ENCODE data around the gene RIOK2.
A peak's percentile ranks its signal among the peaks of the same experiment; 100 is the strongest.
"Not testable (repeated sequence)": the region's sequence is repeated elsewhere in the genome, so short reads cannot be mapped to it uniquely, and the experiment has no call there.

RIOK2 gene

DNA sequence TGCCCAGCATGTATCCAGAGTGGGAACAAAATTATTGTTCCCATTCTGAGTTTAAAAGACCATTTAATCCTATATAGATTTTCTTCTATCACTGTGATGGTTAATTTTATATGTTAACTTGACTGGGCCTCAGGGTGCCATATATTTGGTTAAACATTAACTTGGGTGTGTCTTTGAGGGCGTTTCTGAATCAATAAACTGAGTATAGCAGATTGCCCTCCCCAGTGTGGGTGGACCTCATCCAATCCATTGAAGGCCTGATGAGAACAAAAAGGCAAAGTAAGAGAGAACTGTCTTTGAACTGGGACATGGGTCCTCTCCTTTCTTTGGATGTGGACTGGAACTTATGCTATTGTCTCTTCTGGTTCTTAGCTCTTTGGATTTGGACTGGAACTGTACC, 17.3 kb downstream of the RIOK2 start:
- no peak for DNase-seq

DNA sequence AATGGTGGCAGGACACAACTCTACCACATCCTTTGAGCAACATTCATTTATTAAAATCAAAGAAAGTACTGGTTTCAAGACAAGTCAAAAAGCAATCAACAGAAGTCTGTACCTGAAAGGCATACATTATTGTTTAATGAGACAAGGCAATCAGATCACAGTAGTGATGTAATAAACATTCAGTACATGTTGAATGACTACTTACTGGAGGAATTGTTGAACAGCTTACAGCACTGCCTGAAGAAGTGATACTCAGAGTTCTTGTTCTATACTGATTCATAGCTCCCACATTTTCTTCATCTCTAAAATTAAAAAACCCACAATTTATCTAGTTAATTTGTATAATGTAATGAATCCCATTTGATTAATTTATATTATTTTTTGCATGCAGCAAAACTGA, 18.2 kb downstream of the RIOK2 start:
- no peak for DNase-seq

DNA sequence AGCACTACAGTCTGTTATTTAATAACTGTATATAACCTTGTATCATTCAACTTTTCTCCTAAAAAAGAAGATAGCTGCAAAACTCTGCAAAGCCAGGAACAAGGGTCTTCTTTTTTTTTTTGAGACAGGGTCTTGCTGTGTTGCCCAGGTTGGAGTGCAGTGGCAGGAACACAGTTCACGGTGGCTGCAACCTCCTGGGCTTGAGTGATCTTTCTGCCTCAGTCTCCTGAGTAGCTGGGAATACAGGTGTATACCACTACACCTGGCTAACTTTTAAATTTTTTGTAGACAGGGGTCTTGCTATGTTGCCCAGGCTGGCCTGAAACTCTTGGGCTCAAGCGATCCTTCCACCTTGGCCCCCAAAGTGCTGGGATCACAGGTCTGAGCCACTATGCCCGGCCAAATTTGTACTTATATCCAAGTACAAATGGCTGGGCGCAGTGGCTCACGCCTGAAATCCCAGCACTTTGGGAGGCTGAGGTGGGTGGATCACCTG, 19.2 kb downstream of the RIOK2 start:
- no peak for DNase-seq

DNA sequence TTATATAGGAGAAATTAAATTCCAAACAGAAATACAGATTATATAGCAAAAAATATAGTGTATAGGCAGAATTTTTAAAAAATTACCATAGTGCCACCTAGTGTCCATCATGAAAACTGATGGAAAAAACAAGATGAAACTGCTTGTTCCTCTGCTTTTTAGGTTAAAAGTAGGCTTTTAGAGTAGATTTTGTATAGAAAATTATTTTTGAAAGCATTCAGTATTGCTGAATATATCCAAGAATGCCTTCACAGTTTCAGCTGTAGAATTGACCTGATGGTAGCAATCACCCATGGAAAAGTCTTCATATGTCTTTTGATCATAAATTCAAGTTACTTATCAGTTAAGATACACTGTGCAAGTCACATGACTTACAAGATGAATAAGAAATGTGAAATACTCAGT, 19.7 kb downstream of the RIOK2 start:
- peak; percentile 9 for DNase-seq

DNA sequence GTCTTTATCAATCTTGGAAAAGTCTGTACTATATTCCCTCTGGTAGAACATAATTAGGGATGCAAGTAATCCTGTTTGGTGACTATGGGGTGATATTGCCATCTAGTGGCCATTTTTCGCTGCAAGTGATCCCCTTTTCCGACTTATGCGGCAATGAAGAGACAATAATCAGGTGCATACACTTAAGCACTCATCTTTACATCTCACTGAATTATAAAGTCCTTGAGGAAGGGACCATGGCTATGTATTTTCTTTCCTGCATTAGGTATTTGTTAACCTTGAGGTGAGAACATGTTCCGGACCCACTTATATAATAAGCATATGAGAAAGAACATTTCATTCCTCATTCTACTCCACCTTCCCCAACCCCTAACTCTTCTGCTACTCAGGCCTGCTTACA, 21.0 kb downstream of the RIOK2 start:
- peak; percentile 63 for DNase-seq

DNA sequence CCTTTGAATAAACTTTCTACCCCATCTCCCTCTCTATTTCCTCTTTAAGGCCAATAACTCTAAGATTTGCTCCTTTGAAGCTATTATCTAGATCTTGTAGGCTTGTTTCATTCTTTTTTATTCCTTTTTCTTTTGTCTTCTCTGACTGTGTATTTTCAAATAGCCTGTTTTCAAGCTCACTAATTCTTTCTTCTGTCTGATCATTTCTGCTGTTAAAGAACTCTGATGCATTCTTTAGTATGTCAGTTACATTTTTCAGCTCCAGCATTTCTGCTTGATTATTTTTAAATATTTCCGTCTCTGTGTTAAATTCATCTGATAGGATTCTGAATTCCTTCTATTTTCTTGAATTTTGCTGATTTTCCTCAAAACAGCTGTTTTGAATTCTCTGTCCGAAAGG, 25.4 kb downstream of the RIOK2 start:
- DNase-seq = no peak

DNA sequence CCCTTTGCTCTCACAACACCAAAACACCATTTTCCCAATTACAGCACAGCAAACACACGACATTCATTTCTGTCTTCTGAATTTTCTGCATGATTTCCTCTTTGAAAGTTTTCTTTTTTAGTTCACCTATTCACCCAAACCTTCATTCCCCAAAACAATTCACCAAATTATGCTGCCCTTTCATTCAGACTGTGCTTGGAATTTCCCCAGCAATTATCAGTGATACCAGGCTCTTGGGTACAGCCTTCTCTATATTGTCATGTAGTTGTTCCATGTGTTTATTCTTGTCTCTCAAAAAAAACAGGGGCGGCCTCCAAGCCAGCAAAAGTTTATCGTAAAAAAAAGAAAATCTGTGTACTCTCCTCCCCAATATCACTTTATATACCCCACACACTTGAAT, 31.7 kb downstream of the RIOK2 start:
- DNase-seq = no peak

DNA sequence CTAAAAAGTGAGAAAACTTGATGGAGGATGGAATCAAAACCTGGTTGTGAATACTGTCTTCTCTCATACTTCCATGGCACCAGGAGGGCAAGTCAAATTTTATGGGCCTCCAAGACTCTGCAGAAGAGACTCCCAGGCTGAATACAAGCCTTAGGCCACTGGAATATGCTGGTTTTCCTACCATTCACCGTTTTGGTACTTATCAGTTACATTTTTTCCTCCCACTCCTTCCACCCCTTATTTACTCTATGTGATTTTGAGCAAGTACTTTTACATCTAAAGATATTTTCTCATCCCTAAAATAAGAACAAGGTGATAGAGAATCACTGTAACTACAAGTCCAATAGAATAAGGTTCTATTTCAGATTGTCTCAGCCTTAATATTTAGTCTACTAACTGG, 32.6 kb downstream of the RIOK2 start:
- no peak for DNase-seq

DNA sequence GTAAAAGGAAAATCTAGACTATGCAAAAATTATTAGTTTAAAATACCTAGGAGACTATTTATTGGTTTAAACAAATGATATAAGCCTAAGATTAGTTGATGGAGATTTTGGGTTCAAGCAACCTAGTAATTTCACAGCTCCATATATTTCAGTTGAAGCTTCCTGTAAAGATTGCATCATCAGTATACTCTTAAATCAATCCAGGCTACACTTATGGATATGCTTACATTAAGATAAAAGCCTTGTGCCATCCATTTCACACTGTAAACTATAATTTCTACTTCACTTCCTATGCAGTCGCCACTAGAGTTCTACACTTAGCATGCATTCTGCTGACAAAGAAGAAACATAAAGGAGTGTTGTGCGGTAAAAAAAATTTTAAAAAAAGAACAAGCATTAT, 33.3 kb downstream of the RIOK2 start:
- DNase-seq = no peak

DNA sequence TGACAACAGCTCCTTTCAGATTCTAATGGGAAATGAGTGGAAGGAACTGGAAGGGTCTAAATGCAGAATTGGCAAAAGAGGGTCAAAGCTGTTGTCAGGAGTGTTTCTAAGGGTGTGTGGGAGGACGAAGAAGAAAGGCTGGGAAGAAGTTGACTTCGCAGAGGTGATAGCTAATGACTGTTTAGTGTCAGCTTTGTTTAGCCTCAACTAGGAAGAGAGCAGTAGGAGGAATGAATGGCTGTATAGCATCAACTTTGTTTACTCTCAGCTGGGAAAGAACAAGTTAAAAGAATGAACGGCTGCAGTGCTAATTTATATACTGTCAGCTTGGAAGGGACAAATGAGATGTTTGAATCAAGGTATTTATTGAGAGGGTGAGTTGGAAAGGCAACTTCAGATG, 34.8 kb downstream of the RIOK2 start:
- DNase-seq = no peak

DNA sequence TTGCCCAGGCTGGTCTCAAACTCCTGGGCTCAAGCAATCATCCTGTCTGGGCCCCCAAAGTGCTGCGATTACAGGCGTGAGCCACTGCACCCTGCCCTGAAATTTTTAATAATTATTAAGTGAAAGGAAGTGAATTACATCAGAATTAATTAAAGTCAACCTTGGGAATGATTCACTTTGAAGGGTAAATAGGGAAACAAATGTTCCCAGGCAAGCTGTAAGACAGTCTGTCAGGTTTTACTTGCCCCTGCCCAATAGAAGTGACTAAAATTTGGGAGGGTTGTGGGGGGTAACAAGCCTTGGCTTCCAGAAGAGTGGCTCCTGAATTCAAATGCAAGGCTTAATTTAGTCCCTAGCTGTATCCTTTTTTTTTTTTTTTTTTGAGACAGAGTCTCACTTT, 39.3 kb downstream of the RIOK2 start:
- DNase-seq = no peak

DNA sequence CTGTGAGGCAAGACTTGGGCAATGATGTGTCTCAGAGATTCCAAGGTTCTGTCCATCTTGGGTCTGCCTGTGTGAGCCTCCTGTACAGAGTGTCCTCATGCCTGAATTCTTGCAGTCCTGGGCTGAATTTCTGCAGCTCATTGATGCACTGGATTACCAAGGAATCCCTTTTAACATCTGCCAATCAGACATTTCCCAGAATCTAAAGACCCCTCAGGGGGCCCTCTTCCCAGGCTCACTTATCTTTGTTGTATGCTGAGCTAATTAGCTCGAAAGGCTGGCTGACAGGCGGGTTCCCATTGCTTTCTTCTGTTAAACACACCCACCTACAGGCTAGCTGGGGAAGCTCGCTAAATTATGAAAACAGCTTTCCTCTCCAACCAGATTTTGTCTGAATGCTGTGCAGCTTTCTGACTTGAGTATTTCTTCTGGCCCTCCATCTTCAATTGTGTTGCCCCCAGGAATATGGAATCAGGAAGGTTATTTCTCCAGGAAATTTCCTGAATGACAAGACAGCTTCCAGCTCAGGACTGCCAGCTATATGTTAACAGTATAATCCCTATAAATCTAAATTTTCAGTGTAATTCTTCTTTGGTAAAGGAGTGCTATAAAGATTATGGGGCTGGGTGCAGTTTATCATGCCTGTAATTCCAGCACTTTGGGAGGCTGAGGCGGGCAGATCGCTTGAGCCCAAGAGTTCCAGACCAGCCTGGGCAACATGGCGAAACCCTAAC, 40.4 kb downstream of the RIOK2 start, which contains the start of gene LIX1:
Gene LIX1, minus strand, starts transcription at position 91 of the 734 bp plus-strand sequence. Its CDS starts 35 bp downstream, at position 56.
- peak; percentile 53 for DNase-seq

DNA sequence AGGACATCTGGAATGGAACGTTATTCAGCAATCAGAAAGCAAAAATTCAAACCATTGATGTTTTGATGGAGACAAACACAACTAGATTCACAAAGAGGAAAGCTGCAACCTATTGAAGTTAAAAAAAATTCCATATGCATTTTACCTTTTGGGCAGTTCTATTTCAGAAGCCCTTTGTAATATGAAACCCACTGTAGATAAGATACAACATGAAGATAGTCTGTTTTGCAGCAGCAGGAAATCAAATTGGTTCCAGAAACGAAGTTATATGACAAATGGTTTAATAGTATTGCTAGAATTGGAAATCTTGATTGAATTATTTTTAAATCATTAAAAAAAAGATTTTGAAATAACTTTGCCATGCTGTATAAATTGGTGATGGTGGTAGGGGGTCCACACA, 41.5 kb downstream of the RIOK2 start:
- DNase-seq = no peak

DNA sequence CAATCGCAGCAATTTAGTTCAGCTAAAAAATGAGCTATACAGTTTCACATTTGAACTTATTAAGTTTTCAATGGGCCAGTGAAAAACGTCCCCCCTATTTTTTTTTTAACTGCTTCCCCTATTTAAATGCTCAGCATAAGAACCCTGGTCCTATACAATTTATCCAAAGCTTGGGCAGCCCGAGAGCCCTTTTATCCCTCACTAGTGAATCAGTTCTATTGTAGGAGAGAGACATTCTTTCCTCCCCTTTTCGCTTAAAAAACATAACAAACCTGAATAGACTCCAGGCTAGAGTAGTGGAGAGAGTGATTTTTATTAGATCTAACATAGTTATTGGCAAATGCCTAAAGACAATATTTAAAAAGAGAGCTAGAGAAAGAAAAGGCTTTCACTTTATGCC, 42.0 kb downstream of the RIOK2 start:
- no peak for DNase-seq

DNA sequence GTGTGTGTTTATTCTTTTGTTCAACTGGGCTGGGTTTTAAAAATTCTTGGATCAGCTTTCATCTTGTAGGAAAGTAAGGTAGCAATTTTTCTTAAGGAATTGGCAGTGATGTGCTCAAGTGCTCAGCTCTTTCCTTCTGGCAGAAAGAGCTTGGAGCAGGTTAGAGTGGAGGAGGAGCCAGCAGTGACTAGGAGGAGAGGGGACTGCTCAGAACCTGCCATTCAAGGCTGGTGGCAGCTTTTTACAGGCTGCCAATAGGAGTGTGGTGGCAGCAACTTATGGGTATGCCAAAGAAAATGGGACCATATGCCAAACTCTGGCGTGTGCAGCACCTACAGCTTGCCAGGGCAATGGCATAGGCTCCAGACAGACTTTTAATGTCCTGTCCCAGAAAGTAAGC, 42.8 kb downstream of the RIOK2 start:
- not testable (repeated sequence) for DNase-seq

DNA sequence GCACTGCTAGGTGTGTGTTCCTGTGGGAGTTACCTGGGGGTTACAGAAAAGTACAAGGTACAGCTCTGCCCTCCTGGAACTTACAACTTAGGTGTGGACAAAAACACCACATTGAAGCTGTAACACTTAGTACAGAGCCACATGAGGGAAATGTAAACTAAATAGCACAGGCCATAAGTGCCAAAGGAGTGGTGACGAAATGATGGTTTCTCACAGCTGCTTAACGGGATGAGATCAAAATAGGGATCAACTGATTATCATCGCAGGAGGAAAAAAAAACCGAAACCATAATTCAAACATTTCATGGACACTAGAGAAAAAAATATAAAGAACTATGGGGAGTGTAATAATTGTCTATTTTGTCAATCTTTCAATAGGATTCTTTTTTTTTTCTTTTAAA, 46.6 kb downstream of the RIOK2 start:
- no peak for DNase-seq

DNA sequence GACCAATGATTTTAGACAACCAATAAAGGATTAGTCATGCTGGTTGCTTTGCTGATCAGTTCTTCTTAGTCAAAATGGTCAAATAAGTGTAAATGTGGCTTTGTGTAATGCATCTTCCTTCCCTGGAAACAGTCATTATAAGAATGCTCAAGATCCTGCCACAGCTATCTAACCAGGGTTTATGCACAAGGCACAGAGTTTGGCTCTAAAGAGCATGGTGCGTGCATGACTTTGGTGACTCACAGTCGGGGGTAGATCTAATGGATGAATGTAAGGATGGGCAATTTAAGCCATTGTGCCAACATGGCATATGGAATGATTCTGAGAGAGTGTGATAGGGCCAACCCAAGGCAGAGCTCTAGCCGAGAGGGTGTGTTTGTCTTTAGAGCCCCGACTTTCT, 47.2 kb downstream of the RIOK2 start:
- no peak for DNase-seq

DNA sequence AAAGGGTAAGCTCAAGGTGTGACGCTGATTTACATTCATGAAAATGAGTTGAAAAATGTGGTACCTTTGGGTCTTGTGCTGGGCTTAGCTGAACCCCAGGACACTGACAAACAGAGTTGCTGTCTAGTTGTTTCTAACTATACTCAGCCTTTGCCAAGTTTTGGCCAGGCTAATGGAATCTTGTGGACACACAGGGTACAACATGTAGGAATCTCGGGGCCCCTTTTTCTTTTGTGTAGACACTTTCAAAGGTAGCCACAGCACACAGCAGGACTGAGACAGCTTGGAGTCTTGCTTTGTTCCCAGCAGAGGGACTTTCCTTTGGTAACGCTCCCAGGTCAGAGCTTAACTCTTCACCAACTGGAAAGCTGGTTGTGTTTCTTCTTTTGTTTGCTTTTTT, 48.4 kb downstream of the RIOK2 start:
- no peak for DNase-seq

DNA sequence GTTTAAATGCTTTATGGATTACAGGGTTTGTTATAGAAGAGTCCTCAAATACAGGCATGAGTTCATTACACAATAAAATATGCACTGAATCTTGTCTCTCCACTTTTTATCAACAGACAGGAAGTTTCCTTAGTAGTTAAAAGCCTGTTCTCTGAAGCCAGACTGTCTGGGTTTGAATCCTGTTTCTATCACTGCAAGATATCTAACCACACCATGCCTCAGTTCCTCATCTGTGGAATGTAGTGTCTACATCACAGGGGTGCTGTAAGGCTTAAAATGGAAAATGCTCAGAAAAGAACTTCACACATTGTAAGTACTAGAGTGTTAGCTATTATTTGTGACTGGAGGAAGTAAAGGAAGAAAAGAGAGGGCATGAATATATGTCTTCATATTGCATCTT, 49.9 kb downstream of the RIOK2 start:
- DNase-seq = no peak

DNA sequence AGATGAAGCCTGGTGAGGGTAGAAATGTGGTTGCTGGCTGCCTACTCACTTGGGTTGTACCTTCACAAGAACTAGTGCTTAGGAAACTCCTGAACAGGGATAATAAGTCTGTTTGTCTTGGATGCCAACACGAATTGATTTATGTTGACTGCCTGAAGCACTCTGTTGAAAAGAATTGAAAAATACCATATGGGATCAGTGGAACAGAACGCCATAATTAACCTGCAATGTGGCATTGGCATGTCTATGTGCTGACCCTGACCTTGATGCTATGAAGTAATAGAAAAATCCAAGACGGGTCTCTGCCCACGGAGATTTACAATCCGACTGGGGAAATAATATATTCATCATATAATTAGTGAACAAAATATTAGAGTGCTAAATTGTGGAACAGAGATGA, 51.1 kb downstream of the RIOK2 start:
- no peak for DNase-seq

DNA sequence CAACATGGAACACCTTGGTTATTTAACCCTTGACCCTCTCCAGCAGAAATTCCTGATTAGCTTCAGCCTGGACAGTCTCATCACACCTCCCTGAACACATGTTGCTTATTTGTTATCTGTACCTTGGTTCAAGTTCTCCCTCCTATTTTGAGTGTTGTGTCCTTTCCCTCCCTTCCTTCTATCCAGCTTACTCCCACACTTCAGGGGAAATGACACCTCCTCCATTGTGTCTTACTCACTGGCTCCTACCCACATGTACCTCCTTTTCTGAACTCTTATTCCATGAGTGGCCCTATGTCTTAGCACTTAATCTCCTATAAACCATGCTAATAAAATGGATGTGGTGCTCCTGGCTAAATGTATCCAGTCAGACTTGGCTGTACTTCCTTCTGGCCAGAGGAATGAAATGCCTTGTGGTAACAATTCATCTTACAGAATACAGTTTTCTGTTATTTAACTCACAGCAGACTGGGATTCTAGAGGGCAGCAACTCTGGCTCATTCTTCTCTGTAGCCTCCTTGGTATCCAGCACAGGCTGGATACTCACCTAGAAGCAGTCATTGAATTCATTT, 51.8 kb downstream of the RIOK2 start:
- DNase-seq = no peak

DNA sequence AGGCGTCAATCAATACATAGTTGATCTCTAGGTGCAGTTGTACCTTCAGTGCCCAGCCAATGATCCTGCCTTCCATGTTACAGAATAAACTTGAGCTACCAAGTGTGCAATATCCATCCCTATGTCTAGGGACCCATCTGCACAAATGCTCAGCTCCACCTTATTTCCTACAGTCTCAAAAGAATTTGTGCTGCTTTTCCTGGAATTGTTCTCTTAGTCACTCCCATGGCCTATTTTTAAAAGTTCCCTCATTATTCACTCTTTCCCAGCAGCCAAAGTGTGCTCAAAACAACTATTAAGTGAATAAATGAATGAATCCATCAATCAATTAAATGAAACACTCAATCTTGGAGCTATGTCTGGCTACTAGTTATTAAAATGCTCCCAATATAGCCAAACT, 55.3 kb downstream of the RIOK2 start:
- DNase-seq = no peak

DNA sequence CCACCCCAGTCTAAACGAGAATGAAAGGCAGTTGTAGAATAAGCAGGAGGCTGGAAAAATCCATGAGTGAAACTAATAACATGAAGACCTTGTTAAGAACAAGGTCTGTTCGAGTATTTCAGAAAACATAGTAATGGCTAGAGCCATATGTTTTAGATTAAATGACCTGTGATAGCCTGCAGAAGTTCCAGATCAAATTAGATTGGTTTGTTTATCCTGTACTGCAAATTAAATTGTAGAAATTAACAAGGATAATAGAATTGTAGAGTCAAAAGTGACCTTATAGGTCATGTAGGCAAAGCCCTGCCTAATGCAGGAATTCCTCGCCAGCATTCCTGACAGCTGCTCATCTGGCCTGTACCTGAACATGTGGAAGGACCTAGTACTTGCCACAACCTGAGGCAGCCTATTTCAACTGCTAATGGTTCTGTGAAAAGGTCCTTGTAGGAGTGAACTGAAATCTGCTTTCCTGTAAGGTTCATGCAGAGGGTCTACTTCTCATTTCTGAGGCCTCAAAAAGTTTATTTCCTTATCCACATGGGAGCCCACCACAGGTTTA, 57.8 kb downstream of the RIOK2 start:
- DNase-seq = no peak

DNA sequence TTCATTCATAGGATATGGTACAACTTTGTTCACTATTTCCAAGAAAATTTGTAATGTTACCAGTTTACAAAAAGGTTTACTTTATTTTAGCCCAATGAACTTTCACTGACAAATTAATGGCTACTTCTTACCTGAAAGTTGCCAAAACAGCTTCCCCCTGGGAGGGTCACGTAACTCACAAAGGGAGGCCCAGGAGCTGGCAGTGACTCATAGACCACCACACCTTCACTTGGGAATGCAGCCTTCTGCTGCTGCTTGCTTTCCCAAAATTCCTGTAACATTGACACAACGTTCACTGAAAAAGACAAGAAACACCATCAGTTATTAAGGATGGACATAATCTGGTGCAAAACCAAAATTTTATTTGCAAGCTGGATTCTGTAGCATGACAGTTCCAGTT, 58.7 kb downstream of the RIOK2 start:
- DNase-seq = no peak

DNA sequence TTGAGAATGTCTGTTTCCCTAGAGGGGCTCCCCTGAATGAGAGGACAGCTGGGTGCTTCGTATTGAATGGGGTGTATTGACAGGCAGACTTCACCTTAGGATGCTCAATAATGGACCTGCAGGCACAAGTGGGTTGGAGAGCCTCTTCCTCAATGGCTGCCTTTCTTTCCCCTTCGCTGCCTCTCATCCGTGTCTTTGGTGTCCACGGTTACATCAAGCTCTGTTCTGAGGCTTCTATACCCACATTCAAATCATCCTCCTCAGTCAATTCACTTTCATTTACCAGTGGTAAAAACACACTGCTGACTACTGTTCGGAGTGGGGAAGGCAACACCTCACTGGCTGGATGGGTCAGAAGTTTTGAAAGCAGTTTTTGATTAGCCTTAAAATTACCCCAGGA, 61.2 kb downstream of the RIOK2 start:
- DNase-seq = no peak
